WTC11 (cell line): ENCODE results near the gene TEX26. TPM values are rescaled to one million over a fixed set of nuclear protein-coding genes. Genes with fewer than 3 reads are reported as not detected.

Source experiments
- ATAC-seq: fragments of 200-7000 bp; cut with Tn5 transposase; 2 replicates; pipeline ENCODE4 v1.10.0; 2021; ENCODE audit warnings: mild to moderate bottlenecking, moderate library complexity
- CTCF ChIA-PET: fragments of 300-600 bp; sonication (Branson Sonifier 250); formaldehyde crosslinking; loops from one replicate; lab custom pipeline; 2021; ENCODE audit warnings: antibody characterized with exemption; lab: Charles Lee
- POLR2A ChIA-PET: fragments of 350-600 bp; sonication (Branson Sonifier 250); formaldehyde crosslinking; loops from one replicate; lab custom pipeline; 2021; ENCODE audit warnings: antibody characterized with exemption; lab: Charles Lee
- DNase-seq: peaks from one replicate; pipeline ENCODE4 v3.0.0; 2021; ENCODE audit warnings: low spot score
- H3K27ac Mint-ChIP-seq: 2 replicates; pipeline ENCODE4 v1.8.0; 2021; ENCODE audit warnings: mixed read lengths
- H3K27me3 Mint-ChIP-seq: 2 replicates; pipeline ENCODE4 v1.8.0; 2021; ENCODE audit warnings: low read depth, mild to moderate bottlenecking, moderate library complexity, mixed read lengths
- H3K36me3 Mint-ChIP-seq: 2 replicates; pipeline ENCODE4 v1.8.0; 2021; ENCODE audit warnings: mixed read lengths
- H3K4me1 Mint-ChIP-seq: 2 replicates; pipeline ENCODE4 v1.8.0; 2022; ENCODE audit warnings: mixed read lengths
- H3K4me3 Mint-ChIP-seq: 2 replicates; pipeline ENCODE4 v1.8.0; 2021; ENCODE audit warnings: mild to moderate bottlenecking, moderate library complexity, mixed read lengths
- H3K9me3 Mint-ChIP-seq: 2 replicates; pipeline ENCODE4 v1.8.0; 2021; ENCODE audit warnings: mixed read lengths
- CDX4 ChIP-seq: fragments of 250-450 bp; sonication (Bioruptor Pico); IDR thresholded peaks from 2 replicates; pipeline ENCODE4 v1.9.0; 2021; ENCODE audit warnings: moderate library complexity, mild to moderate bottlenecking, inconsistent platforms, borderline replicate concordance
- ELF4 ChIP-seq: sonication (generic); formaldehyde crosslinking; IDR thresholded peaks from 2 replicates; pipeline ENCODE4 v1.8.1; 2022; ENCODE audit warnings: low read depth, mild to moderate bottlenecking, moderate library complexity, missing genetic modification reagents
- FOXP1 ChIP-seq: sonication (generic); formaldehyde crosslinking; IDR thresholded peaks from 2 replicates; pipeline ENCODE4 v1.8.0; 2022; ENCODE audit warnings: missing genetic modification reagents, mild to moderate bottlenecking, moderate library complexity, borderline replicate concordance
- MYBL2 ChIP-seq: sonication (generic); formaldehyde crosslinking; IDR thresholded peaks from 2 replicates; pipeline ENCODE4 v1.8.1; 2023; ENCODE audit warnings: mild to moderate bottlenecking, moderate library complexity, missing genetic modification reagents
- NFATC4 ChIP-seq: fragments of 250-450 bp; sonication (Bioruptor Pico); IDR thresholded peaks from 2 replicates; pipeline ENCODE4 v1.9.0; 2021; ENCODE audit warnings: mild to moderate bottlenecking
- NFE2L1 ChIP-seq: sonication (generic); formaldehyde crosslinking; IDR thresholded peaks from 2 replicates; pipeline ENCODE4 v1.8.1; 2023; ENCODE audit warnings: missing genetic modification reagents
- NFYB ChIP-seq: sonication (generic); formaldehyde crosslinking; conservative IDR thresholded peaks from 2 replicates; pipeline ENCODE4 v1.8.0; 2022; ENCODE audit warnings: low read depth, missing genetic modification reagents
- NR1H2 ChIP-seq: sonication (generic); formaldehyde crosslinking; IDR thresholded peaks from 2 replicates; pipeline ENCODE4 v1.9.0; 2021; ENCODE audit warnings: mild to moderate bottlenecking, moderate library complexity, missing genetic modification reagents
- RELA ChIP-seq: sonication (generic); formaldehyde crosslinking; IDR thresholded peaks from 2 replicates; pipeline ENCODE4 v1.8.1; 2022; ENCODE audit warnings: missing genetic modification reagents, mild to moderate bottlenecking, borderline replicate concordance
- SP1 ChIP-seq: sonication (generic); formaldehyde crosslinking; conservative IDR thresholded peaks from 2 replicates; pipeline ENCODE4 v1.8.1; 2022; ENCODE audit warnings: missing genetic modification reagents
- ZNF532 ChIP-seq: fragments of 250-450 bp; sonication (Bioruptor Pico); IDR thresholded peaks from 2 replicates; pipeline ENCODE4 v1.9.0; 2021; ENCODE audit warnings: mild to moderate bottlenecking, borderline replicate concordance
- ZSCAN18 ChIP-seq: fragments of 250-450 bp; sonication (Bioruptor Pico); IDR thresholded peaks from 2 replicates; pipeline ENCODE4 v2.1.2; 2022; ENCODE audit warnings: mild to moderate bottlenecking, moderate library complexity
- total RNA-seq: library from RNA; stranded (reverse); gene quantifications from 3 replicates; pipeline ENCODE4 v1.2.3, GENCODE V29; 2021
- TF ChIP-seq, protein P1 (sequence below): sonication (generic); formaldehyde crosslinking; IDR thresholded peaks from 2 replicates; pipeline ENCODE4 v1.8.1; 2022; ENCODE audit warnings: low read depth, missing genetic modification reagents, borderline replicate concordance
- TF ChIP-seq, protein P2 (sequence below): sonication (generic); formaldehyde crosslinking; IDR thresholded peaks from 2 replicates; pipeline ENCODE4 v1.8.0; 2022; ENCODE audit warnings: mild to moderate bottlenecking, missing genetic modification reagents
- TF ChIP-seq, protein P3 (sequence below): sonication (generic); formaldehyde crosslinking; IDR thresholded peaks from 2 replicates; pipeline ENCODE4 v1.8.1; 2022; ENCODE audit warnings: missing genetic modification reagents, borderline replicate concordance
- TF ChIP-seq, protein P4 (sequence below): sonication (generic); formaldehyde crosslinking; IDR thresholded peaks from 2 replicates; pipeline ENCODE4 v1.8.0; 2023; ENCODE audit warnings: missing genetic modification reagents
- TF ChIP-seq, protein P5 (sequence below): sonication (generic); formaldehyde crosslinking; IDR thresholded peaks from 2 replicates; pipeline ENCODE4 v1.8.1; 2023; ENCODE audit warnings: mild to moderate bottlenecking, moderate library complexity, missing genetic modification reagents
- TF ChIP-seq, protein P6 (sequence below): sonication (generic); formaldehyde crosslinking; IDR thresholded peaks from 2 replicates; pipeline ENCODE4 v1.8.1; 2023; ENCODE audit warnings: mild to moderate bottlenecking, missing genetic modification reagents

Gene TEX26
- total RNA-seq, 1 experiment from 2014 or later, result not detected

- TF ChIP-seq CDX4 (CRISPR knock-in tag) (no peak), NFYB (CRISPR knock-in tag) (no peak), FOXP1 (no peak), NFATC4 (no peak), ZSCAN18 (no peak)
- TF ChIP-seq, protein P1, sequence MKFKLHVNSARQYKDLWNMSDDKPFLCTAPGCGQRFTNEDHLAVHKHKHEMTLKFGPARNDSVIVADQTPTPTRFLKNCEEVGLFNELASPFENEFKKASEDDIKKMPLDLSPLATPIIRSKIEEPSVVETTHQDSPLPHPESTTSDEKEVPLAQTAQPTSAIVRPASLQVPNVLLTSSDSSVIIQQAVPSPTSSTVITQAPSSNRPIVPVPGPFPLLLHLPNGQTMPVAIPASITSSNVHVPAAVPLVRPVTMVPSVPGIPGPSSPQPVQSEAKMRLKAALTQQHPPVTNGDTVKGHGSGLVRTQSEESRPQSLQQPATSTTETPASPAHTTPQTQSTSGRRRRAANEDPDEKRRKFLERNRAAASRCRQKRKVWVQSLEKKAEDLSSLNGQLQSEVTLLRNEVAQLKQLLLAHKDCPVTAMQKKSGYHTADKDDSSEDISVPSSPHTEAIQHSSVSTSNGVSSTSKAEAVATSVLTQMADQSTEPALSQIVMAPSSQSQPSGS, result no peak
- TF ChIP-seq, protein P2, sequence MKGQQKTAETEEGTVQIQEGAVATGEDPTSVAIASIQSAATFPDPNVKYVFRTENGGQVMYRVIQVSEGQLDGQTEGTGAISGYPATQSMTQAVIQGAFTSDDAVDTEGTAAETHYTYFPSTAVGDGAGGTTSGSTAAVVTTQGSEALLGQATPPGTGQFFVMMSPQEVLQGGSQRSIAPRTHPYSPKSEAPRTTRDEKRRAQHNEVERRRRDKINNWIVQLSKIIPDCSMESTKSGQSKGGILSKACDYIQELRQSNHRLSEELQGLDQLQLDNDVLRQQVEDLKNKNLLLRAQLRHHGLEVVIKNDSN (CRISPR knock-in tag), result no peak
- TF ChIP-seq, protein P3, sequence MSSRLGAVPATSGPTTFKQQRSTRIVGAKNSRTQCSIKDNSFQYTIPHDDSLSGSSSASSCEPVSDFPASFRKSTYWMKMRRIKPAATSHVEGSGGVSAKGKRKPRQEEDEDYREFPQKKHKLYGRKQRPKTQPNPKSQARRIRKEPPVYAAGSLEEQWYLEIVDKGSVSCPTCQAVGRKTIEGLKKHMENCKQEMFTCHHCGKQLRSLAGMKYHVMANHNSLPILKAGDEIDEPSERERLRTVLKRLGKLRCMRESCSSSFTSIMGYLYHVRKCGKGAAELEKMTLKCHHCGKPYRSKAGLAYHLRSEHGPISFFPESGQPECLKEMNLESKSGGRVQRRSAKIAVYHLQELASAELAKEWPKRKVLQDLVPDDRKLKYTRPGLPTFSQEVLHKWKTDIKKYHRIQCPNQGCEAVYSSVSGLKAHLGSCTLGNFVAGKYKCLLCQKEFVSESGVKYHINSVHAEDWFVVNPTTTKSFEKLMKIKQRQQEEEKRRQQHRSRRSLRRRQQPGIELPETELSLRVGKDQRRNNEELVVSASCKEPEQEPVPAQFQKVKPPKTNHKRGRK (CRISPR knock-in tag), result no peak
- TF ChIP-seq, protein P4, sequence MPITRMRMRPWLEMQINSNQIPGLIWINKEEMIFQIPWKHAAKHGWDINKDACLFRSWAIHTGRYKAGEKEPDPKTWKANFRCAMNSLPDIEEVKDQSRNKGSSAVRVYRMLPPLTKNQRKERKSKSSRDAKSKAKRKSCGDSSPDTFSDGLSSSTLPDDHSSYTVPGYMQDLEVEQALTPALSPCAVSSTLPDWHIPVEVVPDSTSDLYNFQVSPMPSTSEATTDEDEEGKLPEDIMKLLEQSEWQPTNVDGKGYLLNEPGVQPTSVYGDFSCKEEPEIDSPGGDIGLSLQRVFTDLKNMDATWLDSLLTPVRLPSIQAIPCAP (CRISPR knock-in tag), result no peak
Measured at GRCh38 chr13:30983431-30983830, 51.0 kb downstream of the TEX26 start (continued).

- ATAC-seq, result no peak
- peaks cover under 1% of the 10 kb centered on the region for H3K9me3 Mint-ChIP-seq
- H3K36me3 Mint-ChIP-seq, result no peaks in the 10 kb centered on the region
- DNase-seq, result no peak
- no peak overlapping the region for H3K4me3 Mint-ChIP-seq
- no peak overlapping the region for H3K27ac Mint-ChIP-seq
- H3K27me3 Mint-ChIP-seq, result no peaks in the 10 kb centered on the region
- H3K4me1 Mint-ChIP-seq, result peaks cover 24% of the 10 kb centered on the region
- ChIA-PET CTCF (interaction anchor here (2.0 kb wide), 1 partner anchor 60 kb away, joined by 6 read pairs; no protein-coding TSS in a partner anchor), POLR2A (no interaction called here)
- TF ChIP-seq, protein P1, result no peak
- no peak for TF ChIP-seq MYBL2
- TF ChIP-seq NFE2L1, result no peak
- TF ChIP-seq, protein P5, sequence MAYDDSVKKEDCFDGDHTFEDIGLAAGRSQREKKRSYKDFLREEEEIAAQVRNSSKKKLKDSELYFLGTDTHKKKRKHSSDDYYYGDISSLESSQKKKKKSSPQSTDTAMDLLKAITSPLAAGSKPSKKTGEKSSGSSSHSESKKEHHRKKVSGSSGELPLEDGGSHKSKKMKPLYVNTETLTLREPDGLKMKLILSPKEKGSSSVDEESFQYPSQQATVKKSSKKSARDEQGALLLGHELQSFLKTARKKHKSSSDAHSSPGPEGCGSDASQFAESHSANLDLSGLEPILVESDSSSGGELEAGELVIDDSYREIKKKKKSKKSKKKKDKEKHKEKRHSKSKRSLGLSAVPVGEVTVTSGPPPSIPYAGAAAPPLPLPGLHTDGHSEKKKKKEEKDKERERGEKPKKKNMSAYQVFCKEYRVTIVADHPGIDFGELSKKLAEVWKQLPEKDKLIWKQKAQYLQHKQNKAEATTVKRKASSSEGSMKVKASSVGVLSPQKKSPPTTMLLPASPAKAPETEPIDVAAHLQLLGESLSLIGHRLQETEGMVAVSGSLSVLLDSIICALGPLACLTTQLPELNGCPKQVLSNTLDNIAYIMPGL, result no peak
- TF ChIP-seq, protein P6, sequence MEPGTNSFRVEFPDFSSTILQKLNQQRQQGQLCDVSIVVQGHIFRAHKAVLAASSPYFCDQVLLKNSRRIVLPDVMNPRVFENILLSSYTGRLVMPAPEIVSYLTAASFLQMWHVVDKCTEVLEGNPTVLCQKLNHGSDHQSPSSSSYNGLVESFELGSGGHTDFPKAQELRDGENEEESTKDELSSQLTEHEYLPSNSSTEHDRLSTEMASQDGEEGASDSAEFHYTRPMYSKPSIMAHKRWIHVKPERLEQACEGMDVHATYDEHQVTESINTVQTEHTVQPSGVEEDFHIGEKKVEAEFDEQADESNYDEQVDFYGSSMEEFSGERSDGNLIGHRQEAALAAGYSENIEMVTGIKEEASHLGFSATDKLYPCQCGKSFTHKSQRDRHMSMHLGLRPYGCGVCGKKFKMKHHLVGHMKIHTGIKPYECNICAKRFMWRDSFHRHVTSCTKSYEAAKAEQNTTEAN (CRISPR knock-in tag), result no peak
- TF ChIP-seq ZSCAN18, result no peak
- no peak for TF ChIP-seq RELA (CRISPR knock-in tag)
- no peak for TF ChIP-seq SP1
- no peak for TF ChIP-seq ZNF532
- TF ChIP-seq ELF4 (CRISPR knock-in tag), result no peak
- TF ChIP-seq NR1H2, result no peak
Measured at GRCh38 chr13:30984620-30985019, 52.2 kb downstream of the TEX26 start.
